WI38 (cell line): ENCODE measurements around the gene CABYR.

Experiments
- H3K4me3 ChIP-seq: 2 replicates; pipeline ENCODE4 v1.5.1; 2011; ENCODE audit warnings: low read depth, mild to moderate bottlenecking, control low read depth, low read length
- CTCF ChIP-seq: IDR thresholded peaks from 2 replicates; pipeline ENCODE4 v1.5.1; 2012; ENCODE audit warnings: low read depth, mild to moderate bottlenecking, control low read depth, low read length

CABYR gene

GRCh38 chr18:24180048-24180447, 41.2 kb downstream of the CABYR start:
- no peak for TF ChIP-seq CTCF
- H3K4me3 ChIP-seq = no peak overlapping the region

GRCh38 chr18:24181806-24182205, 42.9 kb downstream of the CABYR start:
- no peak for TF ChIP-seq CTCF
- no peak overlapping the region for H3K4me3 ChIP-seq

GRCh38 chr18:24185805-24186204, 46.9 kb downstream of the CABYR start:
- H3K4me3 ChIP-seq = no peak overlapping the region
- no peak for TF ChIP-seq CTCF

GRCh38 chr18:24187049-24187448, 48.2 kb downstream of the CABYR start:
- no peak overlapping the region for H3K4me3 ChIP-seq
- no peak for TF ChIP-seq CTCF

GRCh38 chr18:24187689-24188088, 48.8 kb downstream of the CABYR start:
- no peak overlapping the region for H3K4me3 ChIP-seq
- no peak for TF ChIP-seq CTCF

GRCh38 chr18:24188120-24188519, 49.3 kb downstream of the CABYR start:
- H3K4me3 ChIP-seq = no peak overlapping the region
- no peak for TF ChIP-seq CTCF

- TF ChIP-seq CTCF = no peak
These were observed 50.2 kb downstream of the CABYR start for GRCh38 chr18:24189007-24189528.

More at GRCh38 chr18:24189007-24189528, 50.2 kb downstream of the CABYR start:
- H3K4me3 ChIP-seq = no peak overlapping the region
